Ureter (tissue), 1 donor: ENCODE data around the gene KIRREL3. TPM values are rescaled to one million over a fixed set of nuclear protein-coding genes. Genes with fewer than 3 reads are reported as not detected.

ENCODE experiments used
- DNase-seq: peaks from one replicate; pipeline ENCODE4 v3.0.0-alpha.2; 2020; ENCODE audit warnings: low spot score
- total RNA-seq: library from RNA; stranded (reverse); gene quantifications from one replicate; pipeline ENCODE4 v1.2.4, GENCODE V29; 2023
- donor health status: DM: yes; HTN: yes; CAD: no.

Gene KIRREL3
- total RNA-seq, 1 donor from 2014 or later: not detected

DNA sequence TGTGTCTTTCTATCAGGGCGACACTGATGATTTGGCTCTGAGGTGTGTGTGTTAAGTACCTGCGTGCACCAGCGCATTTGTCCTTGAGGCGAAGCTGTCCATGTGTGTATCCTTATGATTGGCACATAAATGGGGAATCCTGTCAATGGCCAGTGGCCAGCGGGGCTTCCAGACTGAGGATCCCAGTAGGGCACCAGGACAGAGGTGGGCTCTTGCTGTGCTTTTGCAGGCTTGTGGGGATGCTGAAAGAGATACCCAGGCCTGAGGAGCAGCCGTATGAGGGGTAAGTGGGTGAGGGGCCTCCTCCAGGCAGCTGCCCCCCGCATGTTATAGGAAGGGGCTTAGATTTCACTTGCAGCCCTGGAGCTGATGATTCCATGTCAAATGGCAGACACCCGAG is 488.3 kb downstream of the KIRREL3 start:
- DNase-seq: no peak

DNA sequence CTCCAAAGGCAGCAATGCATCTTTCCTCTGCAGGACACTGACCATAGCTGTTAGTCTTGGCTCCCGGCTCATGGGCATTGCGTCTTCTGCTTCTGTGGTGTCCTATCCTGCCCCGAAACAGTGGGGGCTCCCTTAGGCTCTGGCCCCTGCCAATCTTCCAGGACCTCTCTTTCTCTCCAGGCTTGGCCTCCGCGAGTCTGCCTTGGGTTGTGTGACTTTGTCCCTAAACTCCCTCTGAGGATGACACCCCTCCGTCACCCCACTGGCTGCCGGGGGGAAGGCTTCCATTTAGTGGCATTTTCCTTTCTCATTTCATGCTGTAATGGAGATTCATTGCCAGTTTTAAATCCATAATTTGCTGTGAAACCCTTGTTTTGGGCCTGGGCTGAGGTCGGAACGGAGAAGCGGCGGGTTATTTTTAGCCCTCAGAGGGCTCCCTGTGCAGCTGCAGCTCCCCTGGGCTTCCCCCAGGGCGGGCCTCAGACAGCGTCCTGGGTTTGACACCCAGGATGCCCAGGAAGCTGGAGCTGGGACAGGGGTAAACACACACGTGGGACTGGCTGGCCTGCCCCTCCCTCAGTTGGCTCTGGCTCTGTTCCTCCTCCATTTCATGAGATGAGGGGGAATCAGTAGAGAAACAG is 489.0 kb downstream of the KIRREL3 start:
- DNase-seq: no peak

DNA sequence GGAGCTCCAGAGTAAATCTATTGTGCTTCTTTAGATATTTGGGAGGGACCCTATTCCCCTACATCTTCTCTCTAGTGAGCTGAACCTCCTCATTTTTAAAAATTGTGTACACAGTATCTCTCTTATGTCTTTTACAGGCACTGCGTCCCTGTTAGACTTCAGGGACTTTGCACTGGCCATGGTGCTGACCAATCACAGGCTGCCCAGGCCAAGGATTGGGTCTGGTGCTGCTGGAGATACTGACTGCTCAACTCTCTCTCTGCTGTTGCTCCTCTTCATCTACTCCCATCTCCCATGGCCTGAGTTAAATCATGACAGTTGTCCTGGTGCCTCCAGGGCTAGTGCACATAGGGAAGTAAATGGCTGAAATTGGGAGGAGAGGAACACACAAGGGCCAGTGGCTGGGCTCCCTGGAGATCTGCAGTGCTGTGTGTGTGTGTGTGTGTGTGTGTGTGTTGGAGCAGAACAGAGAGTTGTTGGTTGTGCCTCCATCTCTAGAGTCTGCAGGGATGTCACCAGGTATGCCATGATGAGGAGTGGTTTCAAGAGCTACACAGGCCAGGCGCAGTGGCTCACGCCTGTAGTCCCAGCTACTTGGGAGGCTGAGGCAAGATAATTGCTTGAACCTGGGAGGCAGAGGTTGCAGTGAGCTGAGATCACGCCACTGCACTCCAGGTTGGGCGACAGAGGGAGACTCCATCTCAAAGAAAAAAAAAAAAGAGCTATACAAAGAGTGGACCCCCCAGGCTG is 489.8 kb downstream of the KIRREL3 start:
- DNase-seq: no peak

DNA sequence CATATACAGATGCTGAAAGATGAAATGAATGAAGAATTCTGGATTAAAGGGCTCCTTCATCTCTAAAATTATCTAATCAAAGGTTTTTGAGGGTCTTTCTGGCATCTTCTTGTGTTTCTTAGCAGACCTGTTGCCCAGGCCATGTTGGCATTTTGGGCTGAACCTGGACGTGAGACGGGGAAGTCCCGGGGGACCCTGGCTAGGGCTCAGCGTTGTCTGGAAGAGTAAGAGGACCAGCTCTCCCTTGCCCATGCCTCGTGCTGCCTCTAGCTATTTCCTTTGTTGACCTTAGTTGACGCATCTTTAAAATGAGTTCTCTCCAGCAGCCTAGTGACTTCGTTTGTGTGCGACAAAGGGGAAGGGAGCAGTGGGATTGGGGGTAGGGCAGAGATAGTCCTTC is 492.9 kb downstream of the KIRREL3 start:
- DNase-seq: no peak

DNA sequence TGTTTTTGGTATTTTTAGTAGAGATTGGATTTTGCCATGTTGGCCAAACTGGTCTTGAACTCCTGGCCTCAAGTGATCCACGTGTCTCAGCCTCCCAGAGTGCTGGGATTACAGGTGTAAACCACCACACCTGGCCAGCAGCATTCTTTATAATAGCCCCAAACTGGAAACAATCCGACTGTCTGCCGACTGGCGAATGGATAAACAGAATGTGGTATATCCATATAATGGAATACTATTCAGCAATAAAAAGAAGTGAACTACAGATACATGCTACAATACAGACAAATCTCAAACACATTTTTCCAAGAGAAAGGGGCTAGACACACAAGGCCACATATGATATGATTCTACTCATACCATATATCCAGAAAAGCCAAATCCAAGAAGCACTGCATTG is 493.8 kb downstream of the KIRREL3 start:
- DNase-seq: no peak

DNA sequence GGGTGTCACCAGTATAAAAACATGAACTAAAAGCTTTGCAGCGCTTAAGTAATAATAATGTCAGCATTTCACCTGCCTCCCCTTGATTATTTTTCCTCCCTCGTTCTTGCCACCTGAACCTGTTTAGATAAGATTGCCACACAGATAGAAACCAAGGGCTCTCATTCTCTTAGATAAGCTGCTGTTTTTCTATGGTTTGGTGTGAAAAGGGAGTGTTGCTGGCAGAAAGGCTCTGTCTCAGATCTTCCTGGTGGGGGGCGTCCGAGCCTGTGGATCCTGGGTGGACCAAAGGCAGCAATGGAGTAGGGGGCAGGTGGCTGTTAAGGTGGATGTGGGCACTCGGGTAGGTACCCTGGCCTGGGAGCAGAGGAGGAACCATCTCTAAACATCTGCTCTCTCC is 497.6 kb downstream of the KIRREL3 start:
- no peak for DNase-seq

DNA sequence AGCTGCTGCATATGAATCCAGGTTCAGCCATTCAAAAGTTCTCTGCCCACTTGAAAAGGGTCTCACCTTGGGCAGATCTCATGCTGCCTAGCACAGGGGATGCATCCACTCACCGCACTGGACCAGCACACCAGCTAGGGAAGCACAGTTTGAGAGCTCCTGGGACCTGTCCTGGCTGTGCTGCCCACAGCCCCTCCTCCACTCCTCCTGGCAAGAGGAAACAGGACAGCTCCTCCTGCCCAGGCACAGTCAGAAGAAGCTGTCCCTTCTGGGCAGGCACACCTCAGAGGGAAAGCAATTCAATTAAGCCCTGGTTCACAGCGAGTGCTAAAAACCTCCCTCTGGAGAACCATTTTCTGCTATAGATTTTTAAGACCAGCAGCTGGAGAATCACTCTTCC is 498.4 kb downstream of the KIRREL3 start:
- DNase-seq: no peak

DNA sequence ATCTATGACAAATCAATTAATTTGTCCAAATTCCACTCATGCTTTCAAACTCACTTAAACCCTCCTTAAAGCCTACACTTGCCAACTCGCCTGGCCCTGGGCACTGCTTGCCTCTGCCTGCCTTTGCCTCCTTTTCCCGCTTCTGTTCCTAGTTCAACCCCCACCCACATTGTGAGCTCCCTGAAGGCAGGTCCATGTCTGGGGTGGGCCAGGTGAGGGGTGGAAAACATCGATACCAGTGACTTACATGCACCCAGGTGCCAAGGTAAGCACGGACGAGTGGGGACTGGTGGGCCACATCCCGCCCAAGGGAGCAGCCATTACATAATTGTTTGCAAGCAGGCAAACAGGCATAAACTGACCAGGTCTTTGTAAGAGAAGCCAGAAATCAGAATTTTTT is 498.9 kb downstream of the KIRREL3 start:
- DNase-seq: no peak

DNA sequence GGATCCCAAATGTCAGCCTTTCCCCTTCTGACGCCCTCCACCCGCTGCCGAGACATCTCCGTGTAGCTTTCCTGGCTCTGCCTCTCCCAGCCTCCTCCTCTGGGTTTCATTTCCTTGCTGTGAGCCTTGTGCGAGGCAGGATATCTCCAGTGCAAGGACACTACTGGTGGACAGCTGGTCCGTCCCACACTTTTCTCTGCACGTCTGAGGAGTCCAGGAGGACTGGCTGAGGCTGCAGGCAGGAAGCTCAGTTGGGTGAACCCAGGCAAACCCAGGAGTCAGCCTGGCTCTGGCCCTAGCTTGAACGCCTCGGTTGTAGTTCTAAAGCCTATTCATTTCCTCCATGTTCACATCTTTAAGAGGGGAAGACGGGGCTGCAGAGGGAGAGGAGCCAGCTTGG is 499.6 kb downstream of the KIRREL3 start:
- no peak for DNase-seq

DNA sequence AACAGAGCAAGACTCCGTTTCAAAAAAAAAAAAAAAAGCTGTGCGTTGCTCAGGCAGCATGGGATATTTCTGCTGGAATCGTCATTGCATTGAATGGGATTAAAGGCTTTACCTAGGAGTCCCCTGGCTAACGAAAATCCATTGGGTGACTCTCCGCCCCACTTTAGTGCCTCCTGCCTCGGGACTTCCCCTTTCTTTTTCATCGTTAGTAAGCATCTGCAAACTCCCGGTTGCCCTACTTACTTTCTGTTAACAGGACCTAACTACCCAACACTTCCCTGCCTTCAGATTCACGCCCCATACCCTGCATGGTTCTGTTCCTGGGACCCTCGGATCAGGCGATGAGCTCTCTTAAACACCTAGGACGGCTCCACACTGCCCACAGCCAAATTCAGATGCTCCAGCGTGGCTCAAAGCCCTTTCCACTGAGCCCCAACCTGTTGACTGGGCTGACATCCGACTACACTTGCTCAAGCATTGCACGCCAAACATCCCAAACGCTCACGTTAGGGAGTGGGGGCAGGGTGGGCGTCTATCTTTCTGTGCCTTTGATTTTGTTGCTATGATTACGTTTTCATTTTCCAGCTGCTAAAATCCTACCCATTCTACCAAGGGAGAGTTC is 501.3 kb downstream of the KIRREL3 start:
- DNase-seq: no peak

DNA sequence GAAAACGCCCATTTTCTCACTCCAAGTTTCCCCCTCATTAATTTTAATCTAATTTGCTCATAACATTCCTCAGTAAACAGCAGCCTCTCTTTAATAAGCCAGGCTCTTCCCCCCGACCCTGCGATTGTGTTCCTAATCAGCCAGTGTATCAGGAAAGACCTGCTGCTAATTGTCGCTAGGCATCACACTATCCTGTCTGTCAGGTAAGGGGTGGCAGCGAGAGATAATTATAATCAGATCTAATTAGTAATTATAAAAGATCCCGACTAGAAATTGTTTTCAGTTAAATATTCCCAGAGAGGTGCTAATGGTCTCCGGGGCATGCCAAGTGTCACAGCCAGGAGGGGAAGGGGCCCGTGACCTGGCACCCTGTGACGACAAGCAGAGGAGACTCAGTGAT is 502.3 kb downstream of the KIRREL3 start:
- no peak for DNase-seq

DNA sequence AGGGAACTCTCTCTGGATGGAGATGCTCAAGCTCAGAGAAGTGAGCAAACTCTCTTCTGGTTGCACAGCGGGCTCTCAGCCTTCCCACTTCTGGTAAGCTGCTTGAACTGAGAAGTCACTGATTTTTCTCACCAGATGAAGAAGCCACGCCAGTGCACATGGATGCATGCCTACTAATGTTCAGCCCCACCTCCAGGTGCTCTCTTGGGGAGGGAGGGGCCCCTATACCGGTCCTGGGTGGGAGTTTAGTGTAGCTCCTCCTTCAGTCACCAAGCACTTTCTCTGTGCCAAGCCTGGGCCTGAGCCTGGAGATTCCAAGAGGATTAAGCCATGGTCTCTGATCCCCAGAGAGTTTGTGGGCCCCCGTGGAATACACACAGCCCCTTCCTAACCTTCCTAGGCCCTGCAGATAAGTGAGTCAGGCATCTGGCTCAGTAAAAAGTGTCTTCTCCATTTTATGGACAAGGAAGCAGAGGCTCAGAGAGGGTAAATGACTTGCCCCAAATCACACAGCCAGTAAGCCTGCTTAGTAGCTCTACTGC is 502.9 kb downstream of the KIRREL3 start:
- no peak for DNase-seq

DNA sequence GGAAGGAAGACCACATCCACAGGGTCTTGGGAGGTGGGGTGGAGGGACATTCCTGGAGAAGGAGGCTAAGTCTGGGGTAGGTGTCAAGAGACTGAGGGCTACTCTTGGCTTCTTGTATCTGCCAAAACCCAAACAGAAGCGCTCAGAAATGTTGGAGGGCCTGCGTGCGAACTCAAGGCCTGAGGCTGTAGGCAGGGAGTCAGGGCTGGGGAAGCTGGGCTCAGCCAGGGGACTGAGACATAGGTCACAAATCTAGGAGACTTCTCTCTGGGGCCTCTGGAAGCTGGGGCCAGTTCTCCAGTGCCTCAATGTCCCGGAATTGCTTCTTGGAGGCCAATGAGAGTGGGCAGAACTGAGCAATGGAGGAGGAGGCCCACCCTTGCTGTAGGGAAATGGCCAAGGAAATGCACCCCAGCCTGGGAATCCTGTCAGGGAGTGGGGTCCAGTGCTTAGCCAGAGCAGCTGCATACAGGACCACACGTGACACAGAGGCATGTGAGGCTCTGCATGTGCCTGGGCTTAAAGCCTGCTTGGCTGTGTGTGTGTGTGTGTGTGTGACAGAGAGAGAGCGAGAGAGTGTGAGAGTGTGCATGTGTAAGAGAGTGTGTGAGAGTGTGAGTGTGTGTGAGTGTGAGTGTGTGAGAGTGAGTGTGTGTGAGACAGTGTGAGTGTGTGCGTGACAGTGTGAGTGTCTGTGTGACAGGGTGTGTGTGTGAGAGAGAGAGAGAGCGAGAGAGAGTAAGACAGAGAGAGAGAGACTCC is 503.8 kb downstream of the KIRREL3 start:
- DNase-seq: no peak

DNA sequence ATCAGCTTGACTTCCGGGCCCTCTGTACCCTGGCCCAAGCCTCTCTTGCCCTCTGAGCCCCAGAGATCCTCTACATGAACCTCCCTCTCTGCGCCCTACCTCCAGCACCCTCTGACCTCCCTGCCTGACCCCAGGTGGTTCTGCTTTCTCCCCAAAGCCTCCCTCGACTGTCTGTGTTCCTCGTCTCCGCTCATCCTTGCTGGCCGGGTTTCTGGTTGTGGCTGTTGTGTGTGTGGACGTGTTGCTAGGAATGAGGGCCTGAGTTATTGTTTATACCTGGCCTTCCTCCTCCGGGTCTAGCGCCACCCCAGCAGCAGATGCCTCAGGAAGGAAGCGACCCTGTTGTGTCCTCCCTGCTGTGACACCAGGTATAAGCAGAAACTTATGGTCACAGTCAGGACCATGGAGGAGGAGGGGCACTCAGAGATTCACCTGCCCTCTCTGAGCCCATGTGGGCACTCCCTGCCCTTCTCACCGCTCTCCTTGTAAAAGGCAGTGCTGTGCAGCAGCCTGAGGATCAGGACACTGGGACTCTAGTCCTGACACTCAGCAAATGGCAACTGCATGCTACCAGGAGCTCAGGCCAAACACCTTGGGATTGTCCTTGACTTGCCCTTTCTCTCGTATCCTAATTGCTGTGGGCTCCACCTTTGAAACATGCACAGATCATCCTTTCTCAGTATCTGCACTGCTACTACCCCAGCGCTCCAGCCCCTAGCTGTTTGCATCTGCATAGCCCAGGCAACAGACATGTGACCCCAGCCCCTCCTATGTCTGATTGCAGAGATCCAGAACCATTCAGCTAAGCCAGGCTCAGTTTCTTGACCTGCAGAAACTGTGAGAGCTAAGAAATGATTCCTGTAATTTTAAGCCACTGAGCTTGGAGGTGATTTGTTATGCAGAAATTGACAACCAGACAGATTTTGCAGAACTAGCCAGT is 505.0 kb downstream of the KIRREL3 start:
- DNase-seq: no peak

DNA sequence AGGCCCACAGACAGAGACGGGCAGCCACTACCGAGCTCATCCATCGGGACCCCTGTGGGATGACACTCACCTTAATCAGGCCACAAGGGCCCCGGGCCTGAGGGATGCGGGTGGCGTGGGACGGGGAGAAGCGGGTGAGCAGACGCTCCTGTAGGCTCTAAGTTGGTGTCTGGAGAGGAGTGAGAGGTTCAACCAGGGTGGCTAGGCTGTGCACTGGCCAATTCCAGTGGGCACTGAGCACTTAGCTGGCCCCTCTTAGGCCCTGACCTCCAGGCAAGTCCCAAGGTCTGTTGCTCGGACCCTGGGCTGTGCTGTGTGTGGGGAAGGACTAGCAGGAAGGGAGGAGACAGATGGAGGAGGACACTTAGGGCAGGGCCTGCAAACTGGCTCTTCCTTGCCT is 505.7 kb downstream of the KIRREL3 start:
- DNase-seq: no peak

DNA sequence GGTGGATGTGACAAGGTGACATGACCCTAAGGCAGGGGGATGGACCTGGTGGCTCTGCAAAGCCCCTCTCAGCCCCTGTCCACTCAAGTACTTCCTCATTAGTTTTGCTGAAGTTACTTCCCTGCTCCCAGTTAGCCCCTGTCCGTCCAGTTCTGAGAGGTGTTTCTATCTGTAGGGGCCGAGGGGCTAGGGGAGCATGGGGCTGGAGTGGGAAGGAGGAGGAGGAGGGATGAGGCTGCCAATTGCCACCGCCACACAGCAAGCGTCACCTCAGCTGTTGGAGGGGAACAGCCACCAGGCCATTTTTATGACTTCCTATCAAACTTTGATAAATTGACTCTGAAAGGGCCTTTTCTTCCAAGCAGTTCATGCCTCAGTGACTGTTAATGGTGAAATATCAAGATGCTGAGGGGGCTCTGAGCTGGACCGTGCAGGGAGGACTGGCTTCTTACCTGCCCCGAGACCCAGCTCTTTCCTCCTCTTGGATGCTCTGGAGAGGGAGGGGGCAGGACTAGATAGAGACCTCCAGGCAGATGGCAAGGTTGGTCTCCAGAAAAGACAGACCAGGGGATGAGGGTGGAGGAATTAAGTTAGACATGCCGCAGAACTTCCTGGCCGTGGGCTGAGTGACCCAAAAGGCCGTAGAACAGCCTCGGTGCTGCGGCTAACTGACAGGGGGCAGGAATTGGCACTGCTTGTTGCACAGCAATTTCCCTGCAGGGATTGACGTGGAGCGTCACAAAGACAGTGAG is 508.1 kb downstream of the KIRREL3 start:
- DNase-seq: no peak

DNA sequence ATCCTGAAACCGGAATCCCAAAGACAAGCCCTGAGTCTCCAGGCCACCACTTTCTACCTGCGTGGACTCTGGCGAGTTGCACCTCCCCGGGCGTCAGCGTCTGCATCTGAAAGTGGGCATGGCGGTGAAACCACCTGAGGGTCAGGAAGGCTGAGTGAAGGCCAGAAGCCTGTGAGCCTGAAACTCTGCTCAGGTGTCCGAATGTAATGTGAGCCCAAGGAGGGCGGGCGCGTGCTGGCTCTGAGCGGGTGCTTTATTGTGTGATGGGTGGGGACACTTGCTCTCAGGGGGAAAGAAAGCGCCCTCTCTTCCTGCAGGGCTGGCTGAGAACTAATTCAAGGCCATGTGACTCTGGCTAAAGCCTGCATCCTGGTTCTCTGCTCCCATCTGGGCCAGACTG is 509.5 kb downstream of the KIRREL3 start:
- DNase-seq: no peak

DNA sequence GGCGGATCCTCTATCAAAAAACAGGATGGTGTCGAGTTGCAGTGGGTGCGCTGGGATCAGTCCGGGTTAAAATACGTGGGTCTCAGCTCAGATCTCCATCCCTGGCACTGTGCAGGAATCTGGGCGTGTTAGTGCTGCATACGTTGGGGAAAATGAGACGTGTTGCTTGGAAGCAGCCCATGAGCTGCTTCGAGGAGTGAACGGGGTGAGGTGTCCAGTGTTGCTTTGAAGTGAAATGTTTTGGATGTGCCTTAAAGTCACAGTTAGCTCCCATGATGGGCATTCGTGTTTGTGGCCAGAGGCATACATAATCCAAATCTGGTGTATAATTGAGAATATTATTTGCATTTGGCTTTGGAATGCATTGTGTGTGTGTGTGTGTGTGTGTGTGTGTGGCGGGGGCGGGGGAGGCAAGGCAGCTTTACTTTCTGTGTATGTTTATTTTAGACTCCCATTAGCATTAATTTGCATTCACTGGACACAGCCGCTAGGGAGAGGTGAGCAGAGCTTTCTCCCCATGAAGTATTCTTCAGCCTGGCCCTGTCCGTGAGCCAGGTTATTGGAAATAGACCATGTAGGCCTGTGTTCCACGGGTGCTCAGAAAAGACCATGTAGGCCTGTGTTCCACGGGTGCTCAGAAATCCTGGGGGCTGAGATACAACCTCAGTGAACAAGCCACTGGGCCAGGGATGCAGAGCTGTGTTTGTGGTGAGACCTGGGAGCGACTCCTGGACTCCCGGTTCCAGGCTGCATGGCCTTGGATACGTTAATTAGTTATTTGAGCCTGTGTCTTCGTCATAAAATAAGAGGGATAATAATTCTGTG is 510.5 kb downstream of the KIRREL3 start:
- no peak for DNase-seq

DNA sequence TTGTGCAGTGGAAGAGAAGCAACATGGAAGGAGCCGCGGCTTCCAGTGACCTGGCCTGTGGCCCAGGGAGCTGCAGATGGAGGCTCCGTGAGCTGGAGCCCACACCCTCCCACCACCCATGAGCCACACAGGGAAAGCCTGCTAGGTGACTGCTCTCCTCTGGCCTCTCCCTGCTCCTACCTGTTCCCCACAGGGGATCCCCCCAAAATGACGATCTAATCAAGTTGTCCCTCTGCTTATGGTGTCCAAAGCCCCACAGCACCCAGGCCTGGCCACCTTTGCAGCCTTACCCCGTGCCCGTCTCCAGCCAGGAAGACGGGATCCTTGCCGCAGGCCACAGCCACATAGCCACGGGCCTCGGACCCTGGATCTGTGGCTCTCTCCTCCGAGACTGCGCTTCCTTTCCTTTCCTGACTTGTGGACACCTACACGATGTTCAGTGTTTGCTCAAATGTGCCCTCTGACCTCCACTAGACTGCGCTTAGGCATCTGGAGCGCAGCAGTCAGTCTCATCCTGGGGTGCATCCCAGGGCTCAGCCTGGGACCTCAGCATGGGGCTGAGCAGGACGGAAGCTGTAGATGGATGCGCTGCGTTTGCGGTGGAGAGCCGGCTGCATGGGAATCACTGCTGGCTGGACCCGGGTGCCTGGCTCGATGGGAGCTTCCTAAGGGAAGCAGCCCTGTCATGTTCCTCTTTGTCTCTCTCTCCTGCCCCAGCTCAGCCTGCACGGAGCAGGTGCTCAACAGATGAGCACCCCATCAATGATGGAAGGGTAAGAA is 511.8 kb downstream of the KIRREL3 start:
- DNase-seq: no peak
